ENCODE data around the gene MSI2.

DNA sequence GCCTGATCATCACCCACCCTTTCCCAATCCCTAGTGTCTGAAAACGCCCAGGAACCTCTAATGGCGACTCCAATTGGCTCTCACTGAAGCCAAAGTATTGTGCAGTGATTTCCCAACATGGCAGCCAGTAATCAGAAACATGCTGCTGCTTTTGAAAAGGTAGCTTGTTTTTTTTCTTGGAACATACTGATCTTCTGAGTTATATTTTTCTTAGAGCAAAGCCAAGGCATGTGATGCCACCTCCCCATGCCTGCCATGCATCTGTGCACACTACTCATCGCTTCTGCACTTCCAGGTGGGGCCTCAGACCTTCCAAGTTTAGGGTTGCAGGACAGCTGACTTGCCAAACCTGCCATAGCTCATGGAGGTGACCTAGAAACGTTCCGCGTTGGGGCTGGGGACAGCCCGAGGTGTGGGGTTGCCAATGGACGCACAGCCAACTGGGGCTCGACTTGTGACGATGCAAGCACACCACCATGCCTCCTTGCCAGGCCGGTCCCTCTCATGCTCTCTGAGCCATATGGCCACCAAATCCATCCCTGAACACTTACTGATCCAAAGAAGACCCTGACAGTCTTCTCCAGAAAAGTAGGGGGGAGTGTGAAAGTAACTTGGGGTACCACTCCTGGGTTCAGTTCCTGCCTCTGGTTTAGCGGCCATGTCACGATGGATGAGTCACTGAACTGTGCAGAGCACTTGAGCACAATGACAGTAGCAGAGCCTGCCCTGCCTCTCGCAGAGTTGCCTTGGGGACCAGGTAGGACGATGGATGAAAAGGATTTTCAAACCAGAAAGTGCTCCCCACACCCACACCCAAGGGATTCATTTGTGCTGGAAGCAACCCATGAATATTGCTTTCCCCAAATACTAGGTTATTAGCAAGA, 333.1 kb downstream of the MSI2 start:
- TF ChIP-seq, protein P1, sequence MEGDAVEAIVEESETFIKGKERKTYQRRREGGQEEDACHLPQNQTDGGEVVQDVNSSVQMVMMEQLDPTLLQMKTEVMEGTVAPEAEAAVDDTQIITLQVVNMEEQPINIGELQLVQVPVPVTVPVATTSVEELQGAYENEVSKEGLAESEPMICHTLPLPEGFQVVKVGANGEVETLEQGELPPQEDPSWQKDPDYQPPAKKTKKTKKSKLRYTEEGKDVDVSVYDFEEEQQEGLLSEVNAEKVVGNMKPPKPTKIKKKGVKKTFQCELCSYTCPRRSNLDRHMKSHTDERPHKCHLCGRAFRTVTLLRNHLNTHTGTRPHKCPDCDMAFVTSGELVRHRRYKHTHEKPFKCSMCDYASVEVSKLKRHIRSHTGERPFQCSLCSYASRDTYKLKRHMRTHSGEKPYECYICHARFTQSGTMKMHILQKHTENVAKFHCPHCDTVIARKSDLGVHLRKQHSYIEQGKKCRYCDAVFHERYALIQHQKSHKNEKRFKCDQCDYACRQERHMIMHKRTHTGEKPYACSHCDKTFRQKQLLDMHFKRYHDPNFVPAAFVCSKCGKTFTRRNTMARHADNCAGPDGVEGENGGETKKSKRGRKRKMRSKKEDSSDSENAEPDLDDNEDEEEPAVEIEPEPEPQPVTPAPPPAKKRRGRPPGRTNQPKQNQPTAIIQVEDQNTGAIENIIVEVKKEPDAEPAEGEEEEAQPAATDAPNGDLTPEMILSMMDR (IDR thresholded peaks at IDR 0.05), result no peak
- no peak for TF ChIP-seq POLR2AphosphoS5 (IDR thresholded peaks at IDR 0.05)

Measured in gastroesophageal sphincter (tissue), 3 donors.